HG02943 (cell line): ENCODE results near the gene GLT8D1.
"Not testable (repeated sequence)": the region's sequence is repeated elsewhere in the genome, so short reads cannot be mapped to it uniquely, and the experiment has no call there.

ENCODE experiments used
- ATAC-seq: cut with Tn5 transposase; IDR thresholded peaks from one replicate; pipeline ENCODE4 v1.9.1; 2021; ENCODE audit warnings: mild to moderate bottlenecking, low read depth, moderate library complexity; ENCODE audit not compliant: unreplicated experiment

The GLT8D1 gene

DNA sequence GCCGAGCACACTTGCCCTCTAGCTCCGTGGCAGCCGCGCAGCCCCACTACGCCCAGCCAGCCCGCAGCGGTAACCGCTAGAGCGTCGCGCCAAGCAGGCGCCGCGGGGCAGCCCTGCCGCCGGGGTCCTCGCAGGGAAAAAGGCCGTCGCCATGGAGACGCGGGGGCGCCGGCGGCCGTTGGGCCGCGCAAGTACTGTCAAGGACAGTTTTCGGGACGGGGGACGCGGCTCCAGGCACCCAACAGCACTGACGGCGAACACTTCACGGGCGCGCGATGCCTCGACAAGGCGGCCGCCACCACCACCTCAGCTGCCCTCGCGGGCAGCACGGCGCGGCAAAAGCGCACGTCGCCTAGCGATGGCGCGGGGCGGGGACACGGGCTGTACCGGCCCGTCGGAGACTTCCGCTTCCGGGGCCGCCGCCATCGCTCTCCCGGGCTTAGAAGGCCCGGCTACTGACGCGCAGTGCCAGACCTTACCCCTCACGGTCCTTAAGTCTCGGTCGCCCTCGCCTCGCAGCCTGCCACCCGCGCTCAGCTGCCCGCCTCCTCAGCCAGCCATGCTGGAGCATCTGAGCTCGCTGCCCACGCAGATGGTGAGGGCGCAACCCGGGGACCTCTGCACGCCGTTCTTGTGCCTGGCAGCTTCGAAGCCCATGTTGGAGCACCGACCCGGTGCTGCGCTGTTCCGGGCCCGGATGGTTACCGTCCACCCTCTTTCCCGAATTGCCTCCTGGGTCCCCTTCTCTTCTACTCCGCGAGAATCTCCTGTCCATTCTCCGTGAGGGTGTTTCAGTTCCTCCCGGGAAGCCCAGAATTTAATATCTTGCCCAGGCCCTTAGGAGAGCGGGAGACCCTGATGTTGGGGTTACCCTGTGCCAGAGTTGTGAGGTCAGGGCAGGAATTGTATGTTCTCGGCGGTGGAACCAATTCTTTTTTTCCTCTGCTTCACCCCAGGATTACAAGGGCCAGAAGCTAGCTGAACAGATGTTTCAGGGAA is at the start of gene GLT8D1, which contains the start of gene SPCS1:
Gene GLT8D1, minus strand, starts transcription at position 104 of the 999 bp plus-strand sequence. CDS start 5,331 bp downstream, outside the sequence.
Gene SPCS1, plus strand, starts transcription at position 419 of the 999 bp plus-strand sequence. Its CDS starts 141 bp downstream, at position 560.
- peak; percentile 85 for ATAC-seq

- ATAC-seq: no peak
These were observed 48.8 kb upstream of the GLT8D1 start for GRCh38 chr3:52754373-52754772.

- ATAC-seq: no peak
These were observed 46.6 kb upstream of the GLT8D1 start for GRCh38 chr3:52752045-52752660.

- no peak for ATAC-seq
These were observed 38.1 kb upstream of the GLT8D1 start for GRCh38 chr3:52743721-52744120.

DNA sequence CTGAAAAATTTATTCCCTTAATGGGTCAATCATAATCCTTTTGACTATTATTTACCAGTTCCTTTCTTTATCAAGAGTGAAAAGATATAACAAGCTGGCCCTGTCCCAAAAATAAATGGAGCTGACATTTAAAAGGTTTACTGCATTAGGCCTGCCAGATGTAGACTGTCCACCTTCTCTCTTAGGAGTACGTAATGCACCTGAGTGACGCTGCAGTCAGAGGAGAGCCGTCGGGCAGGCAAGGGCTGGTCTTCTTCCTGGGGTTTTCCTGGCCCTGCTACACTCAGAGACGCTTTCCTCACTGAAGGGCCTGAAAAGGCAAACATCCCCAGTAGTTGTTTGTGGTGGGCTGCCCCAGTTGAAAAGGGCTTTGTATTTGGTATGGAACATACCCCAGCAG is 37.6 kb upstream of the GLT8D1 start:
- no peak for ATAC-seq

GRCh38 chr3:52742418-52743041 is 36.9 kb upstream of the GLT8D1 start:
- no peak for ATAC-seq

- no peak for ATAC-seq
These were observed 34.1 kb upstream of the GLT8D1 start for GRCh38 chr3:52739730-52740129.

DNA sequence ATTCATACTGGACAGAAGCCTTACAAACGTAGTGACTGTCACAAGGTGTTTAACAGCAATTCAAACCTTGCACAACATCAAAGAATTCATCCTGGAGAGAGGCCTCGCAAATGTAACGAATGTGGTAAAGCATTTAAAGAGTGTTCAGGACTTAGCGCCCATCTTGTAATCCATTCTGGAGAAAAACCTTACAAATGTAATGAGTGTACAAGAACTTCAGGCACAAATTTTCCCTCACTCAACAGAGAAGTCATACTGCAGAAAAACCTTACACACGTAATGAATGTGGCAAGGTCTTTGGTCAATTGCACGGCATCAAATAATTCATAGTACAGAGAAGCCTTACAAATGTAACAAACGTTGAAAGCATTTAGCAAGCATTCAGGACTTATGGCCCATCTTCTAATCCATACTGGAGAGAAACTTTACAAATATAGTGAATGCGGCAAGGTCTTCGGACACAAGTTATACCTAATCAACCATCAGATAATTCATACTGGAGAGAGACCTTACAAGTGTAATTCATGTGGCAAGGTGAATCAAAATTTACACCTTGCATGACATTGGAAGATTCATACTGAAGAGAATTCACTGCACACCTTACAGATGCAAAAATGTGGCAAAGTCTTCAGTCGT is 27.8 kb upstream of the GLT8D1 start:
- ATAC-seq: no peak

- ATAC-seq: no peak
These were observed 26.0 kb upstream of the GLT8D1 start for GRCh38 chr3:52731590-52731989.

- ATAC-seq: no peak
These were observed 25.1 kb upstream of the GLT8D1 start for GRCh38 chr3:52730681-52731080.

DNA sequence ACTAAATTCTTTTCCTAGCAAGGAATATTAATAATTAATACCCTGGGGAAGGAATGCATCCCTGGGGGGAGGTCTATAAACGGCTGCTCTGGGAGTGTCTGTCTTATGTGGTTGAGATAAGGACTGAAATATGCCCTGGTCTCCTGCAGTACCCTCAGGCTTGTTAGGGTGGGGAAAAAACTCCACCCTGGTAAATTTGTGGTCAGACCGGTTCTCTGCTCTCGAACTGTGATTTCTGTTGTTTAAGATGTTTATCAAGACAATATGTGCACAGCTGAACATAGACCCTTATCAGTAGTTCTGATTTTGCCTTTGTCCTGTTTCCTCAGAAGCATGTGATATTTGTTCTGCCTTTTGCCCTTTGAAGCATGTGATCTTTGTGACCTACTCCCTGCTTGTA is 23.2 kb upstream of the GLT8D1 start:
- ATAC-seq: not testable (repeated sequence)

GRCh38 chr3:52724511-52724910 is 18.9 kb upstream of the GLT8D1 start:
- ATAC-seq: no peak

GRCh38 chr3:52723935-52724334 is 18.3 kb upstream of the GLT8D1 start:
- no peak for ATAC-seq

- ATAC-seq: no peak
These were observed 16.9 kb upstream of the GLT8D1 start for GRCh38 chr3:52722491-52722890.

DNA sequence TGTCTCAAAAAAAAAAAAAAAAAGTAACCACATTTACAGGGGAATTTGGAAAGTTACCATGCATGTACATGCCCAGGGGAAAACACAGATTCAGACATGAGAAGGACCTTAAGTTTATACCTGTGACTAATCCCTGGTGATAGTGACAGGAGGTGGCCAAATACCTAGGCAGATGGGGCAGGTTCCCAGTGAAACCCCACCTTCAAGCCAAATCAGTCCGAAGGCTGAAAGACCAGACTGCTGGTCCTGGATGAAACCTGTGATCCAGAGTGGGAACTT is 16.1 kb upstream of the GLT8D1 start:
- no peak for ATAC-seq

DNA sequence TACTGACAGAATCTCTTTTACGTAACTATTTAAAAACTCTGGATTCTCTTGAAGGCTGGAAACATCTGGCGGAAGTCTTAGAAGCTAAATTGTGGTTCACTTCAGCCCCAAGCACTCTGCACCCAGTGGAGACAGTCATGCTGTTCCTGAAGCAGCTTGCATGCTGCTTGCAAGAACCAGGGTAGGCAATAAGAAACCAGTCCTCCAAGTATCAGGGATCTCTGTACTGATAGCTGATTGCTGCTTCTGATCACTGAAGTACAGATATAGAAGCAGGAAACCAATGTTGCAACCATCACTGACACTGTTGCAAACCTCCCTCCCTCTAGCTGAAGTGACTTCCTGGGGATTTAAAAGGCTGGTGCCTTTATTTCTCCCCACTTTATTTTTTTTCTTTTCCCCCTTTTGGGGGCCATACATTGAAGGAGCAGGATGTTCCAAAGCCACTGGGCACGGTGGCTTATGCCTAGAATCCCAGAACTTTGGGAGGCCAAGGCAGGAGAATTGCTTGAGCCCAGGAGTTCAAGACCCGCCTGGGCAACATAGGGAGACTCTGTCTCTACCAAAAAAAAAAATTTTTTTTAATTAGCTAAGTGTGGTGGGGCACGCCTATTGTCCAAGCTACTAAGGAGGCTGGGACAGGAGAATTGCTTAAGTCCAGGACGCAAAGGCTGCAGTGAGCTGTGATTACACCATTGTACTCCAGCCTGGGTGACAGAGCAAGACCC is 15.6 kb upstream of the GLT8D1 start:
- ATAC-seq: no peak

- ATAC-seq: no peak
These were observed 14.0 kb upstream of the GLT8D1 start for GRCh38 chr3:52719618-52720017.

- ATAC-seq: no peak
These were observed 10.2 kb upstream of the GLT8D1 start for GRCh38 chr3:52715714-52716305.

- ATAC-seq: no peak
These were observed 9.0 kb upstream of the GLT8D1 start for GRCh38 chr3:52714335-52715302.
